LNCAP (cell line): ENCODE measurements around the gene TPD52L3.

Experiments
- TF ChIP-seq, protein P1 (sequence below): fragments of 450-650 bp; IDR thresholded peaks from 2 replicates; pipeline ENCODE4 v1.5.1; 2017; ENCODE audit warnings: mild to moderate bottlenecking

TPD52L3 gene

GRCh38 chr9:6328103-6328502, at the start of gene TPD52L3:
TSS of gene TPD52L3 (plus strand) at chr9:6328375. CDS start at chr9:6328596, 221 bp downstream.
- TF ChIP-seq, protein P1, sequence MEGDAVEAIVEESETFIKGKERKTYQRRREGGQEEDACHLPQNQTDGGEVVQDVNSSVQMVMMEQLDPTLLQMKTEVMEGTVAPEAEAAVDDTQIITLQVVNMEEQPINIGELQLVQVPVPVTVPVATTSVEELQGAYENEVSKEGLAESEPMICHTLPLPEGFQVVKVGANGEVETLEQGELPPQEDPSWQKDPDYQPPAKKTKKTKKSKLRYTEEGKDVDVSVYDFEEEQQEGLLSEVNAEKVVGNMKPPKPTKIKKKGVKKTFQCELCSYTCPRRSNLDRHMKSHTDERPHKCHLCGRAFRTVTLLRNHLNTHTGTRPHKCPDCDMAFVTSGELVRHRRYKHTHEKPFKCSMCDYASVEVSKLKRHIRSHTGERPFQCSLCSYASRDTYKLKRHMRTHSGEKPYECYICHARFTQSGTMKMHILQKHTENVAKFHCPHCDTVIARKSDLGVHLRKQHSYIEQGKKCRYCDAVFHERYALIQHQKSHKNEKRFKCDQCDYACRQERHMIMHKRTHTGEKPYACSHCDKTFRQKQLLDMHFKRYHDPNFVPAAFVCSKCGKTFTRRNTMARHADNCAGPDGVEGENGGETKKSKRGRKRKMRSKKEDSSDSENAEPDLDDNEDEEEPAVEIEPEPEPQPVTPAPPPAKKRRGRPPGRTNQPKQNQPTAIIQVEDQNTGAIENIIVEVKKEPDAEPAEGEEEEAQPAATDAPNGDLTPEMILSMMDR, result no peak

- TF ChIP-seq, protein P1, result no peak
Measured at GRCh38 chr9:6301858-6302257, 26.3 kb upstream of the TPD52L3 start.

DNA sequence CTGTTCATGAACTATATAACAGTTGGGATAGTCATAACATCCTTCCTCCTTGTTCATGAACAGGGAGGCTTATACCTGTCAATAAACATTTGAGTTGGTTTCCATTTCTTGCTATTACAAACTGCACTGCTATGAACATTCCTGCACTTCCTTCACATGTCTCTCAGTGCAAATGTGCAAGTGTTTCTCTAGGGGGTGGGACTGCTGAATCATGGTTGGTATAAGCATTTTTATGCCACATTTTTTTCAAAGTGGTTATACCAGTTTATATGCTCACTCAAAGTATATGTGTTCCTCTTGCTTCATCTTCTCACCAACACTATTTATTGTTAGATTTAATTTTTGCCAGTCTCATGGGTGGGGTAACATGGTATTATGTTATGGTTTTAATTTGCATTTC, 25.8 kb upstream of the TPD52L3 start:
- TF ChIP-seq, protein P1, result no peak

DNA sequence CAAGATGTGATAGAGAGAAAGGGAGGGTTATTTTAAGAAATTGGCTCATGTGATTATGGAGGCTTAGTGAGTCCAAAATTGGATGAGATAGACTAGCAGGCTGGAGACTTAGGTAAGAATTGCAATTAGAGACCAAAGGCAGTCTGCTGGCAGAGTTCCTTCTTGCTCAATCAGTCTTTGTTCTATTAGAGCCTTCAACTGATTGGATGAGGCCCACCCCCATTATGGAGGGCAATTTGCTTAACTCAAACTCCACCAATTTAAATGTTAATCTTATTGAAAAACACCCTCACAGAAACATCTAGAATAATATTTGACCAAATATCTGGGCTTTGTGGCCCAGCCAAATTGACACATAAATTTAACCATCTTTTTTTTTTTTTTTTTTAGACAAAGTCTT, 23.9 kb upstream of the TPD52L3 start:
- TF ChIP-seq, protein P1, result no peak

- TF ChIP-seq, protein P1, result peak; percentile 67
Measured at GRCh38 chr9:6305954-6306563, 22.1 kb upstream of the TPD52L3 start.

- TF ChIP-seq, protein P1, result no peak
Measured at GRCh38 chr9:6307551-6308096, 20.6 kb upstream of the TPD52L3 start.

DNA sequence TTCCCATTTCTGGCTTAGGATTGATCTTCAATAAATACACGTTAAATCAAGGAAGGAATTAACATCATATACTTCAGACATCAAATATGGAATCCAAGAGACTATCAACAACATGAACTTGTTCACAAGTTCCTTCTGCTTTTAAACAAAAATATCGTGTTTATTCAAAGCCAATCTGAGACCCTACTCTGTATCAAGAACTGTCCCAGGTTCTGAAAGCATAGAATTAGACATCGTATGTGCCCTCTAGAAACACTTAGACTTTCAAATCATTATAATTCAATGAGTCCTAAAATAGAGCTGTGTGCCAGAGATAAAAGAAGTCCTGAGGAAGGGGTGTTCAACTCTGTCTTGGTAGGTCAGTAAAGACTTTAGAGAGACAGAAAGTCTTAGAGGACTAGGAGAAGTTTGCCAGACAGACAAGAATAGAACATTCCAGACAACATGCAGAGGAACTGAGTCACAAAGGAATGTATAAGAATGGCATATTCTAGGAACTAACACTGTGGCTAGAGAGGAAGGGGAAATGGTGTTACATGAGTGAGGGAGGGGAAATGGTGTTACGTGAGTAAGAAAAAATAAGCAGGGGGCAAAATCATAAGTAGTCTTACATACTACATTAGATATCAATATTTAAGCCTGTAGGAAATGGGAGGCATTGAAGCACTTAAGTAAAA, 2.9 kb downstream of the TPD52L3 start:
- TF ChIP-seq, protein P1, result no peak
